B cell (primary cell): Measurements from ENCODE around the gene ARHGAP42. TPM values are rescaled to one million over a fixed set of nuclear protein-coding genes. Genes with fewer than 3 reads are reported as not detected.

ENCODE experiments used
- ATAC-seq: fragments of 200-7000 bp; cut with Tn5 transposase; one replicate; pipeline ENCODE4 v1.10.0; 2021; ENCODE audit warnings: low read depth, mild to moderate bottlenecking, moderate number of reproducible peaks, moderate library complexity
- CTCF ChIA-PET: fragments of 350-600 bp; sonication (Branson Sonifier 250); formaldehyde crosslinking; loops from one replicate; lab custom pipeline; 2021; ENCODE audit warnings: antibody characterized with exemption, inconsistent platforms; lab: Charles Lee
- POLR2A ChIA-PET: fragments of 350-600 bp; sonication (Branson Sonifier 250); formaldehyde crosslinking; loops from one replicate; lab custom pipeline; 2021; ENCODE audit warnings: antibody characterized with exemption; lab: Charles Lee
- DNase-seq: peaks from one replicate; pipeline ENCODE4 v3.0.0; 2013
- H2AFZ ChIP-seq: 2 replicates; pipeline ENCODE4 v1.6.1; 2012; ENCODE audit warnings: mild to moderate bottlenecking, low read depth, low read length; ENCODE audit not compliant: insufficient read depth, poor library complexity, severe bottlenecking
- H3K27ac ChIP-seq, 2 donors: 1 replicate in 1 of 2; 2 replicates in 1 of 2; pipeline ENCODE4 v1.5.1; 2012 to 2013; ENCODE audit warnings: low read length in 2 of 2, mild to moderate bottlenecking in 2 of 2, moderate library complexity in 1 of 2
- H3K27me3 ChIP-seq, 4 experiments: fragments of 200-600 bp in 1 of 4; sonication (generic) in 1 of 4; replicated peaks in 1 of 4; 1 replicate in 2 of 4; 2 replicates in 2 of 4; pipeline versions ENCODE4 v1.6.1 to v1.7.0; 2013 to 2016; ENCODE audit warnings: low read length in 3 of 4, mild to moderate bottlenecking in 2 of 4, mixed read lengths in 1 of 4, moderate library complexity in 1 of 4; ENCODE audit not compliant: insufficient read depth in 4 of 4, control insufficient read depth in 3 of 4; ENCODE audit errors: control extremely low read depth in 1 of 4
- H3K36me3 ChIP-seq, 2 experiments: replicated peaks in 1 of 2; 1 replicate in 1 of 2; 2 replicates in 1 of 2; pipeline versions ENCODE4 v1.6.1 to v1.7.1; 2013; ENCODE audit warnings: low read length in 1 of 2; ENCODE audit not compliant: insufficient read depth in 2 of 2, control insufficient read depth in 1 of 2; ENCODE audit errors: control extremely low read depth in 1 of 2, extremely low read depth in 1 of 2
- H3K4me1 ChIP-seq, 2 donors: fragments of 200-600 bp in 1 of 2; sonication (generic) in 1 of 2; 1 replicate in 1 of 2; 2 replicates in 1 of 2; pipeline versions ENCODE4 v1.5.1 to v1.6.1; 2013 to 2017; ENCODE audit warnings: low read length in 2 of 2; ENCODE audit not compliant: control insufficient read depth in 2 of 2, insufficient read depth in 2 of 2
- H3K4me2 ChIP-seq: replicated peaks from 2 replicates; pipeline ENCODE3; 2012; ENCODE audit warnings: mild to moderate bottlenecking, low read depth, low read length; ENCODE audit not compliant: poor library complexity, severe bottlenecking
- H3K4me3 ChIP-seq, 5 experiments: fragments of 200-600 bp in 1 of 5; sonication (generic) in 1 of 5; 1 replicate in 3 of 5; 2 replicates in 2 of 5; pipeline versions ENCODE4 v1.5.1 to v1.7.0; 2011 to 2016; ENCODE audit warnings: low read length in 4 of 5, mild to moderate bottlenecking in 4 of 5, low read depth in 2 of 5, control low read depth in 1 of 5, moderate library complexity in 1 of 5; ENCODE audit not compliant: insufficient read depth in 1 of 5; ENCODE audit errors: control extremely low read depth in 1 of 5, extremely low read depth in 1 of 5
- H3K79me2 ChIP-seq: fragments of 200-600 bp; sonication (generic); one replicate; pipeline ENCODE4 v1.6.0; 2016; ENCODE audit warnings: low read length; ENCODE audit not compliant: control insufficient read depth, insufficient read depth
- H3K9ac ChIP-seq: fragments of 200-600 bp; sonication (generic); 2 replicates; pipeline ENCODE4 v1.6.1; 2017; ENCODE audit warnings: mild to moderate bottlenecking, low read length, moderate library complexity
- H3K9me3 ChIP-seq, 3 donors: one replicate each; pipeline versions ENCODE4 v1.6.1 to v1.7.1; 2013; ENCODE audit warnings: low read length in 2 of 3; ENCODE audit not compliant: control insufficient read depth in 2 of 3, insufficient read depth in 1 of 3; ENCODE audit errors: control extremely low read depth in 1 of 3
- H4K20me1 ChIP-seq: 2 replicates; pipeline ENCODE4 v1.6.0; 2012; ENCODE audit warnings: mild to moderate bottlenecking, low read length; ENCODE audit not compliant: insufficient read depth, control insufficient read depth, poor library complexity, severe bottlenecking
- H3K27ac Mint-ChIP-seq: one replicate; pipeline ENCODE4 v1.8.0; 2021; ENCODE audit warnings: mixed read lengths
- H3K27me3 Mint-ChIP-seq: one replicate; pipeline ENCODE4 v1.8.0; 2021; ENCODE audit warnings: mixed read lengths
- H3K4me1 Mint-ChIP-seq: one replicate; pipeline ENCODE4 v1.8.0; 2021; ENCODE audit warnings: mixed read lengths
- H3K4me3 Mint-ChIP-seq: one replicate; pipeline ENCODE4 v1.8.0; 2021; ENCODE audit warnings: mixed read lengths
- H3K9me3 Mint-ChIP-seq: one replicate; pipeline ENCODE4 v1.8.0; 2022; ENCODE audit warnings: mixed read lengths; ENCODE audit not compliant: insufficient read depth
- EZH2 ChIP-seq: IDR thresholded peaks from 2 replicates; pipeline ENCODE4 v1.6.1; 2012; ENCODE audit warnings: borderline replicate concordance, low read depth, mild to moderate bottlenecking, moderate library complexity, low read length; ENCODE audit not compliant: insufficient read depth, poor library complexity, severe bottlenecking
- WGBS: methylation state at CpG from one replicate; pipeline ENCODE4 v1.1.5; 2013; ENCODE audit warnings: missing lambda C conversion rate; ENCODE audit not compliant: insufficient coverage; 5-methylcytosine and 5-hydroxymethylcytosine counted together
- intact Hi-C: fragments of 100-400 bp; cut with micrococcal nuclease; formaldehyde crosslinking; loops from one replicate; pipeline ENCODE4 v1.10.0; 2022
- polyA plus RNA-seq: library from polyadenylated mRNA; depleted of rRNA; stranded (reverse); fragments of >200 nt; gene quantifications from 2 replicates; pipeline ENCODE4 v1.2.3, GENCODE V29; 2012
- total RNA-seq, 2 donors: library from RNA; stranded (reverse); fragments of 120-200 nt in 1 of 2; gene quantifications; 1 replicate in 1 of 2; 2 replicates in 1 of 2; pipeline versions ENCODE4 v1.2.3 to v1.2.4, GENCODE V29; 2013 to 2022
- TF ChIP-seq, protein P1 (sequence below): fragments of 200-600 bp; IDR thresholded peaks from one replicate; pipeline ENCODE4 v1.8.0; 2022; ENCODE audit warnings: antibody characterized with exemption, mild to moderate bottlenecking

ARHGAP42 gene
- total and polyA plus RNA-seq, 2 donors (not counting 1 experiment from before 2014, with no cell fraction given): 3.8 to 4.9 TPM

DNA sequence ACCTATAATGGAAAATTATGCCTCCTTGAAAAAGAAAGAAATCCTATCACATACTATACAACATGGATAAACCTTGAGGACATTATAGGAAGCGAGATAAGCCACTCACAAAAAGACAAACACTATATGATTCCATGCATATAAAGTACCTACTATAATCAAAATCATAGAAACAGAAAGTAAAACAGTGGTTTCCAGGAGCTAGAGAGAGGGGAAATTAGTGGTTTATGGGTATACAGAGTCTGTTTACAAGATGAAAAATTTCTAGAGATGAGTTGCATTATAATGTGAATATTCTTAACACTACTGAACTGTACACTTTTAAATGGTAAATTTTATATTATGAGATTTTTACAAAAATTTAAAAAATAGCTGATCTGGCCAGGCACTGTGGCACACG lies 40.5 kb upstream of the ARHGAP42 start:
- intact Hi-C loops: no loop called here
- CTCF ChIA-PET: no interaction called here
- peaks cover 3% of the 10 kb centered on the region for H3K9me3 Mint-ChIP-seq
- Histone ChIP-seq H3K4me1 (peaks cover 0 to 3% of the 10 kb centered on the region in 2 donors), H3K4me2 (no peak overlapping the region), H2AFZ (no peak overlapping the region), H4K20me1 (no peaks in the 10 kb centered on the region), H3K27me3 (peaks cover 0 to 8% (median 1%) of the 10 kb centered on the region in 4 experiments), H3K9me3 (peaks cover 0 to 3% (median 1%) of the 10 kb centered on the region in 3 donors), H3K4me3 (no peak overlapping the region), H3K36me3 (no peaks in the 10 kb centered on the region), H3K79me2 (no peaks in the 10 kb centered on the region), H3K27ac (no peak overlapping the region), H3K9ac (no peak overlapping the region)
- no peak overlapping the region for H3K27ac Mint-ChIP-seq
- peaks cover 40% of the 10 kb centered on the region for H3K27me3 Mint-ChIP-seq
- TF ChIP-seq, protein P1, sequence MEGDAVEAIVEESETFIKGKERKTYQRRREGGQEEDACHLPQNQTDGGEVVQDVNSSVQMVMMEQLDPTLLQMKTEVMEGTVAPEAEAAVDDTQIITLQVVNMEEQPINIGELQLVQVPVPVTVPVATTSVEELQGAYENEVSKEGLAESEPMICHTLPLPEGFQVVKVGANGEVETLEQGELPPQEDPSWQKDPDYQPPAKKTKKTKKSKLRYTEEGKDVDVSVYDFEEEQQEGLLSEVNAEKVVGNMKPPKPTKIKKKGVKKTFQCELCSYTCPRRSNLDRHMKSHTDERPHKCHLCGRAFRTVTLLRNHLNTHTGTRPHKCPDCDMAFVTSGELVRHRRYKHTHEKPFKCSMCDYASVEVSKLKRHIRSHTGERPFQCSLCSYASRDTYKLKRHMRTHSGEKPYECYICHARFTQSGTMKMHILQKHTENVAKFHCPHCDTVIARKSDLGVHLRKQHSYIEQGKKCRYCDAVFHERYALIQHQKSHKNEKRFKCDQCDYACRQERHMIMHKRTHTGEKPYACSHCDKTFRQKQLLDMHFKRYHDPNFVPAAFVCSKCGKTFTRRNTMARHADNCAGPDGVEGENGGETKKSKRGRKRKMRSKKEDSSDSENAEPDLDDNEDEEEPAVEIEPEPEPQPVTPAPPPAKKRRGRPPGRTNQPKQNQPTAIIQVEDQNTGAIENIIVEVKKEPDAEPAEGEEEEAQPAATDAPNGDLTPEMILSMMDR: no peak
- TF ChIP-seq EZH2: no peak
- H3K4me3 Mint-ChIP-seq: no peak overlapping the region
- POLR2A ChIA-PET: no interaction called here
- no peak for ATAC-seq
- WGBS: 100% methylated on average over 1 of the region's 2 CpGs
- H3K4me1 Mint-ChIP-seq: peaks cover 6% of the 10 kb centered on the region
- DNase-seq: no peak

DNA sequence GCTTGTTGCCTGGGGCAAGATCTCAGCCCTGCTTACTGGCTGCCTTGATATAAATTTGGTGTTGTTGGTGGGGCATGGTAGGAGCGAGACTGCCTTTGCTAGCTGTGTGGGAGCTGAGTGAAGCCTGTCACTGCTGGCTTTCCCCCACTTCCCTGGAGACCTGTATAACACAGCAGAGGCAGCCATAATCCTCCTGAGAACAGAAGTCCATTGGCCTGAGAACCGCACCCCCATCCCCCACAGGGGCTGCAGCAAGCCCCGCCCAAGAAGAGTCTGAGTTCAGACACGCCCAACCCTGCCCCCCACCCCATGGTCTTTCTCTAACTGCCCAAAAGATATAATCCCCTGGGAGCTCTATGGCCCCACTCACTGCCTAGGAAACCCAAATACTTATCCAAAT lies 39.2 kb upstream of the ARHGAP42 start:
- ChIA-PET POLR2A (no interaction called here), CTCF (no interaction called here)
- no peak for ATAC-seq
- intact Hi-C loops: no loop called here
- Histone ChIP-seq H4K20me1 (no peaks in the 10 kb centered on the region), H3K9ac (no peak overlapping the region), H3K79me2 (no peaks in the 10 kb centered on the region), H3K36me3 (no peaks in the 10 kb centered on the region), H2AFZ (no peak overlapping the region), H3K4me2 (no peak overlapping the region), H3K9me3 (peaks cover 0 to 3% (median 1%) of the 10 kb centered on the region in 3 donors), H3K27me3 (peaks cover 0 to 2% (median under 1%) of the 10 kb centered on the region in 4 experiments), H3K4me1 (peaks cover 0 to 3% of the 10 kb centered on the region in 2 donors), H3K4me3 (no peak overlapping the region), H3K27ac (no peak overlapping the region)
- TF ChIP-seq EZH2: no peak
- Mint-ChIP-seq H3K9me3 (peaks cover 3% of the 10 kb centered on the region), H3K4me1 (peaks cover 6% of the 10 kb centered on the region), H3K27ac (no peak overlapping the region), H3K27me3 (peaks cover 35% of the 10 kb centered on the region), H3K4me3 (no peak overlapping the region)
- DNase-seq: no peak
- 84% methylated on average over 3 of the region's 4 CpGs for WGBS
